HPDE6-E6E7 (cell line): ENCODE results near the gene SLC25A13.

Experiments
- DNase-seq: peaks from one replicate; pipeline ENCODE4 v3.0.0; 2011; ENCODE audit warnings: missing footprints; ENCODE audit errors: extremely low spot score

The SLC25A13 gene

DNA sequence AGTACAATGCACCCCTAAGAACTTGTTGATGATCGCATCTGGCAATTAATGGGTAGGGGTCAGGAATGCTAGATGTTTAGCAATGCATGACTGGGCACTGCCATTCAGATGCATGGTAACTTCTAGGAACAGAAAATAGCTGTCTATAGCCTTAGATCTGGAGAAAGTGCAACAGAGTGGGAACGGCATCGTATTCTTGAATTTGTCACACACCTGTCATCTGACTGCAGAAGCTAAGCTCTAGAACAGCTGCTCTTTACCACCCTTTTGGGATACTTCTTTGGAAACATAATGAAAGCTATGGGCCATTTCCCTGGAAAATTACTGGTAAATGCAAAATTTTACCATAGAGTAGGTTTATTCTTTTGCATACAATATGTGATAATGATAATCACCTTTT lies 118.1 kb downstream of the SLC25A13 start:
- no peak for DNase-seq

DNA sequence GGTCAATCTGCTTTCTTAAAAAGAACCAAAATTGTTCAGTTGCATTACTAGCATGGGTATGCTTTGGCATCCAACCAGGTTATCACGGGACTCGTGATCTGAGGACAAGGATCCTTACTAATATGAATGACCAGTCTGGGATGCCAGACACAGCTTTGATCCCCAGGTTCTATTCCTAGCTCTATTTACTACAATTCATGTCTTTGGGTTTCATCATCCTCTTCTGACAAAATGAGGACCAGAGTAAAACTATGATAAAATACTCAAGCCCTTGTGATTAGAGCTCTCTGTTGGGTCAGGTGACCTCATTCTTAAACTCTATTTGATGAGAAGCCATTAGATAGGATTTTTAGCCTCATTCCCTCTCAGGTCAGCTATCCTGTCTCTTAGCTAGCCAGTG lies 119.8 kb downstream of the SLC25A13 start:
- DNase-seq: no peak

DNA sequence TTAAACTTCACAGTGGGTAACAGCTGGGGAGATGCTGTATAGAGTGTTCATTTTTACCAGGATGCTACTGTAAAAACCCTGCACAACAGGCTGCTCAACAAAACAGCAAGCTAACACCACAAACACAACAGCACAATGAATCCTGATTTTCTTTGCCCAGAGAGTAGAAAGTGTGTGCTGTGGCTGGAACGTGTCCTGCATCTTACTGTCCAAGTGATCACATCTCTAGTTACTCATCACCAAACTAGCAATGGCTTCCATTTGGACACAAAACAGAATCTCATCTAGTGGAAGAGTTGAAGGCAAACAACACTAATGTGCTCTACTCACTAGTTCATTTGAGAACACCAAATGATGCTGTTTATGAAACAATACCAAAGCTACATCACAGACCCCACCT lies 121.2 kb downstream of the SLC25A13 start:
- DNase-seq: no peak

DNA sequence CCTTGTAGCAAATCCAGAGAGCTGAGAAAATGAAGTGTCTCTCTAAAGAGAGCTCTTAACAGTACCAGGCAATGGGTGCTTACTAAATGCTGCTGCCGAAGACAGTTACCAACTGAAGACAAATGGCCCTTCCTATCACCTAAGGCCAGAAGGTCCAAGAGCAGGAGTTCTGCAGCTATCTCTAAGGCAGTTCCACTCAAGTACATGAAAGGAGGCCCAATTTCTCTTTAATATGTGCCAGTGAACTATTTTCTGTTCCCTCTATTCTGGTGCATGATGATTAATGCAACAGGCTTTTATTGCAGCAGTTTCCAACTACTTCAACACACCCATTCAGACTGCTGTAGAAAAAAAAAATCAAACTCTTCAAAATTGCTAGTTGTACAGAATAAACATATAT lies 122.5 kb downstream of the SLC25A13 start:
- no peak for DNase-seq

DNA sequence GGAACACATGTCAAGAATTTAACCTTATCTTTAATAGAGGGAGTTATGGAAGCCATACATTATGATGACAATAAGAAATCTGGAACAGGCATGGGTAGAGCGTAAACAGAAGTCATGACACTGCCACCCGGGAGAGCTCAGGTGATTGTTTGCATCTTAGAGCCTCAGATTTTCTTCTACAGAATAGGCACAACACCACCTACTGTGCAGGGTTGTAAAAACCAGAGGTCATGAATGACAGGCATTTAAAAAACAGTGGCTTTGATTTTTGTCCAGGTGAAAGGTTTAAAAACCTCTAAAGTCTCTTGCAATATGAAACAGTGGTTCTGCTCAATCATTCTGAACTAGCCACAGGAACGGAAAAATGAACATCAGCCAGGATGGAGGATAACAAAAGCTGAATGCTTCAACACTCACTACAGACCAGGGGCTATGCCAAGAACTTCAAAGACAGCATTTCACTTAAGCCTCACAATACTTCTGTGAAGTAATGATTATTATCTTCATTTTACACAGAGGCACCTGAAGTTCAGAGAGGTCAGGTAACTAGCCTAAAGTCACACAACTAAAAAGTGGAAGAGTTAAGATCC lies 123.8 kb downstream of the SLC25A13 start:
- no peak for DNase-seq

DNA sequence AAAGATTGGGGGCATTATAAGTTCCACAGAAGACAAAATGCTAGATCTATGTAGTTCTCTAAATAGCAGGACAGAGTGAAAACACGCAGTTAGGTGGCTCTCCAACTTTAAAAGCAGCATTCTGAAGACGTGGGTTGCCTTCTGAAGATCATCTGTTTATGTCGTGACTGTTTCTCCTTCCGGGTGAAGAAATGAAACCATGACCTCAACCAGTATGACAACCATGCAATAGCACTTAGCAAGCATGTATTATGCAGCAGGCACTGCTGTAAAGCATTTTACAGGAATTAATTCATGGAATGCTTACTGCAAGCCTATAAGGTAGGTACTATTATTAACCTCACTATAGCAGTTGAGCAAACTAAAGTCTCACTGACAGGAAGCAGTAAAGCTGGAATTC lies 125.2 kb downstream of the SLC25A13 start:
- DNase-seq: no peak

DNA sequence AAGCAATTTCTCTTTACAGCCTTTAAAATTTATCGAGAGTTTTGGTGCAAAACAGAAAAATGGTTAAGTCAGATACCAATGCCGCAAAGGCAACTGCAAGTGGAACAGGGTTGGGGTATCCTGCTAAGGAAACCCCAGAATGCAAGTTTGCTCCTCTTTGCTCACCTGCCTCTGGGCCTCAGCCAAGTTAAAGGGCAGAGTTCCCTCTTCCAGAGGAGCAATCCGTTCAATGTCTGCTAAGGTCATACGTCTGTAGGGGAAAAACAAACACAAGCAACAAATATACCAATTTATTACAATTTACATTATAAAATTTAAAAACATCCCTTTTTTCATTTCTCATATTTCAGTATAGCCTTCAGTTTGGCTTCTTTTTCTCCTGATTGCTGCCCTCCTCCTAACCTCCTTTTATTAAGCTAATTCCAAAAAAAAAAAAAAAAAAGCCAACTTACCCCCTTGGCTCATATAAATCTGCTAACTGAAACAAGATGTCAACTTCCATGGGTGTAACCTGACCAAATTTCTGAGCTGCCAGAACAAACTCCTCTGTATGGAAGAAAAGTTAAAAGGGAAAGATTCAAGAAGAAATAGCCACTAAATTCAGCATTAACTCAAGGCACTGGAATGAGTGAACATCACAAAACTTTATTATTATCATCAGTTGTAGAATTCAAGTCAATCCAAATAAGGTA lies 132.6 kb downstream of the SLC25A13 start:
- no peak for DNase-seq

DNA sequence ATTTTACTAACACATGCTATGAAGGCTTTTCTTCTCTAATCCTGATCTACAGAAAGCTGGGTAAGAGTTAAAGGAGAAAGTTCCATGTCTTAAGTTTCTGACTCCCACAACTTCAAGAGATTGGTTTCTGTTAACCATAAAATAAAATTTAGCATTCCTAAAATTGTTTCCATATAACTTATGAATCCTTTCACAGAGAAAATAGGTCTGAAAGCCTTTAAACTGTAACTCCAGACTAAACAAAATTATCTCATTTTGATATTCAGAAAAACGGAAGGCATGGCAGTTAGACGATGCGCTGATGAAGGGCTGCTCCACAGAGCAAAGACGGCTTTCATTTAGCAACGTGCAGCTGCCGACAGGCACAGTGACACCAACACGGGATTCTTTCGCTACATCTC lies 133.3 kb downstream of the SLC25A13 start:
- DNase-seq: no peak

DNA sequence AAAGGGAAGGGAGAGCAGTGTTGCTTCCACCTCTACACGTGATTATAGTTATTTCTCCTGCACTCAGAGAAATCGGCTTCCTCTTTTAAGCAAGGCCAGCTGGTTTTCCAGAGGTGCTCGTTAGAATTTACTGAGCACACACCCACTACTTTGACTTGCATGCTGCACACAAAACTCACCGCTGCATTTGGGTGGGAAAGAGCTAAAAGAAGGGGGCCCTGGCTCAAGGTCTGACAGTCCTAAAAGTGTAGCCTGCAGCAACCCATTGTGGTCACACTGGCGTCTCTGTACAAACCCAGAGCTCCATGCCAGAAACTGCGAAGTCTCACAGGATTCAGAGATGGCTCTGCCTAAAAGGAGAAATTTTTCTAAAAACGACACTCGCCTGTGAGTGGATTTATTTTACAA lies 133.7 kb downstream of the SLC25A13 start:
- DNase-seq: no peak

DNA sequence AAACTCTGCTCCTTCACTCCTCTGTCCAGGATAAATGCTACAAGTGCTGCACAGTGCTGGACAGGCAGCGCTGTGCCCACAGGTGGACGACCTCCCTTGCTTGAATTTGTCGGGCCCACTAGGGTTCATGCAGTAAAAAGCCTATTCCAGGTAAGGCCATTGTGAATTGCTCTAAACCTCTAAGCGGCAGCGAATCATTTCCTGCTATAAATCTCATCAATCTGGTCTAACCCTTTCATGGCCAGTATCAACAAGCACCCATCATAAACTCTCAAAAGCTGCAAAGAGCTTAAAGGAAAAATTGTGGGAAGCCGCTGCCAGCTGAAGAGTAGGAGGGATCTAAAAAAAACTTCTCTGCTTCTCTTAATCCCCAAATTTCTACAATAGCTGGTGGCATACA lies 134.2 kb downstream of the SLC25A13 start:
- DNase-seq: no peak

DNA sequence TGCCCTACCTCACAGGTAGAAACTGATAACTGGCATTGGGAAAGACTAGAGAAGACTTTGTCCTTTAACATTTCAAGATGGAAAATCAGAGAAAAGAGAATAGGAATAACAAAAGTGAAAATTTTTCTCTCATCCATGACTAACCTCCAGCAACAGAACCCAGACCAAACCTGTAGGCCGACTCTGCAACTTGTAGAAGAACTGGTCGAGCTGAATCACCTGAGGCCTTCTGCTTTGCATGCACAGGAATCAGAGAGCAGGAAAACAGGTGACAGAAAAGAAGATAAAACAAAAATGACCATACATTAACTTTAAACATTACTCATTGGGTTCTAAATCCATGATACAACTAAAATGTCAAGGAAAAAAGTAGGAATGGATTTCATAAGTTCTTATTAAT lies 137.1 kb downstream of the SLC25A13 start:
- DNase-seq: no peak

DNA sequence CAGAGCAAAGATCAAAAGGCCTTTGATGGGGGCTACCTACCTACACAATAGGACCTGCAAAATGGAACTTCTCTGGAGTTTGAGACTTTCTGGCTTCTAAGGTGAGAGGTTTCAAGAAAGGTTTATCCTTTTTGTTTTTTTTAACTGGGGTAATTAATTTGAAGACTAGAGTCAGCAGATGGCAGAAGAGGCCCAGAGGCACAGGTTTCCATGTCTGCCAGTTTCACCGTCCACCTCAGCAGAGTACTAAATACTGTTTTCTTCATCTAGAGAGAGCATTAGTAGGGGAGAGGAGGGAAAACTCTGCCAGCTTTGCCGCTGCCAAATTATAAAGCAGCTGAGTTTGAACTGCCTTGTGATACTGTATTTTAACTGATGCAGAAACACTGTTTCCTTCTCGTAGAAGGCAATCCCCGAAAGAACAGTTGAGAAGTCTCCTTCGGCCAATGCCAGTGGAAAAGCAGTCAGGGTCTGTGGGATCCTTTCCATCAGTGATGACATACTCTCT lies 138.7 kb downstream of the SLC25A13 start:
- no peak for DNase-seq

DNA sequence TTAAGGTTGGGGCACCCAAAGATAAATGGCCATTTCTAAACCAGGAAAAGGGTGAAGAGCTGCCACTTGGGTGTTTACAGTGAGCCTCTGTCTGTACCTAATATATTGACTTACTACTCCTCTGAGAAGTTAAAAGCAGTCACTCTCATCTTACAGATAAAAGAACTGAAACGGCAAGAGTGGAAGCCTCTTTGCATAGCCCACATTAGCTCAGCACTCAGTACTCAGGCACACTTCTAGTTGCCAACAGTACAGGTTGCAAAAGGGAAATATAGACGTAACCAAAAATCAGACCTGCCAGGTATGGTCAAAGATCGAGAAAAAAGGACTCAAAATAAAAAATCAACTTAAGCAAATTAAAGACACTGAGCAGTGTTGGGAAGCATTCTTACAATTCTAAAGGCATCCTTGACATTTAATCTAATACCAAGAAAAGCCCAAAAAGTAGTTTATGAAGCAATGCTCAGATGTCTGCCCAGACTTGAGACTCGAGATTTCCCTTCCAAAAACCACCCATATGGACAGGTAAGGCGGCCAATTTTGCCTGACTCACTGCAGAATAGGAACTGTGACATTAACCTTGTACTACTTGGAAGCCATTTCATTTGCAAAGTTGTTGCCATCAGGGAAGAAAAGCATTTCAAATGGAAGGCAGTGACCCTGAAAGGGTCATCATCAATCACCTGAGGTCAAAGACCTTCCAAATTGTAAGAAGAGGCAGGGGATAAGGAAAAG lies 139.3 kb downstream of the SLC25A13 start:
- DNase-seq: no peak

DNA sequence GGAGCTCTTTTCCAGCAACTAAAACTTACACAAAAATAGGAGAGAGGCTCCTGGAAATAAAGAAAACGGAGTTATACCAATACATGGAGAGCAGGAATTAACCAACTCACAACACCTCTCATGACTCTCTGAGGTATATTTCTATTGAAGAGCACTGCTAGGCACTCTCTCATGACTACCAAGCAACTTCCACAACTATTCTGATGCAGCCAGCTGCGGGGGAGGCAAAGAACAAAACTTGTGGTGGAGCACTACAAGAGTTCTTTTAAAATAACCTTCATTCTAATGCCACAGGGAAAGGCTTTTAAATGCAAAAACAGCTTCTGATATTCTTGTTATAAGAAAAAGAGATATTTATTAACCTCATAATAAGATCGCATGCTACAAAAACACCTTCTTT lies 140.7 kb downstream of the SLC25A13 start:
- DNase-seq: no peak

DNA sequence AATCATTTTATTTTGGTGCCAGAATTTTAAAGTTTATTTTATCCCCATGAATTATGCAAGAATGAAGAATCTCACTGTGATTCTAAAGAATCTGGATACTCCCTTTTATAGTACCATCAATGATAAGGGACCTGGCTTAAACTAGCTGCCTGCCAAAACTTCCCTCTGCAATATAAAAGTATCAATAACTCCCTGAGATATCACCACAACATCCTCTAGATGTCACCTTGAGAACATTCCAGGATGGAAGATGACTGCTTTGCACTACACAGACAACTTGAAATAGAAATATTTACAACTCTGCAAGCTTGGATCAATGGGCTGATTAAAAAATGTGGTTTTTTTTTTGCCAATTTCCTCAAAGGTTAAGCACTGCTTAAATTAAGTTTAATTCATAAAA lies 142.1 kb downstream of the SLC25A13 start:
- DNase-seq: no peak

DNA sequence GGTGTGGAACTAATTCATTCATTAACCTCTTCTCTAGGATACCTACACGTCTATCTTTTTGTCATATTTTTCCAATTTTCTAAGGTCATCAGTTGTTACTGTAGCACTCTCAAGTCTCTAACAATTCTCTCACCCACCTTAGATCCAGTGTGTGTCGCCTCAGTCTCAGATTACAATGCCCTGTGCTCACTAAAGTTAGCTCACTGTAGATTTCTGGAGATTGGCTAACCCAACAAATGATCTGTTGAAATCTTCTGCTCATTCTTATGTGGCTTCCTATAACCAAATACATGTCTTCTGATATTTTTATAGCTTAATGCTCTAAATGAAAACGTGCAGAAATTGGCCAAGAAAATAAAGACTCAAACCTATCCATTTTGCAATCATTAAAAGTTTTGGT lies 142.6 kb downstream of the SLC25A13 start:
- DNase-seq: no peak

DNA sequence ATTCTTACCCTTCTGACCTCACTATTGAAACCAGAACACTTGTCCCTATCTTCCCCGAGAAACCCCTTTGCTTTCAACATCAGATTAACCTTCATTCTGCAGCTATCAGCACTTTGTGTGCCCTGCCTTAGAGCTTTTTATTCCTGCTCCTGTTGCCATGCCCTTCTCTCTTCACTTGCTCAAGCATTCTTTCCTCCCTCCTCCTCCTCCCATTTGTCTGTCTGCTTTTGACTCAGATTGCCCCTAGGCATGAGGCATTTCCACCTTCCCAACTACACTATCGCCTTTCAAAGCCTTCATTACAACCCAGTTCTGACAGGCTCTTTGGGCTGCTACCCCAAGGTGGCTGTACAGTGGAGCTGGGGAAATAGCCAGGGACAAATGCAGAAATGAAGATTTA lies 143.3 kb downstream of the SLC25A13 start:
- DNase-seq: peak; percentile 15

DNA sequence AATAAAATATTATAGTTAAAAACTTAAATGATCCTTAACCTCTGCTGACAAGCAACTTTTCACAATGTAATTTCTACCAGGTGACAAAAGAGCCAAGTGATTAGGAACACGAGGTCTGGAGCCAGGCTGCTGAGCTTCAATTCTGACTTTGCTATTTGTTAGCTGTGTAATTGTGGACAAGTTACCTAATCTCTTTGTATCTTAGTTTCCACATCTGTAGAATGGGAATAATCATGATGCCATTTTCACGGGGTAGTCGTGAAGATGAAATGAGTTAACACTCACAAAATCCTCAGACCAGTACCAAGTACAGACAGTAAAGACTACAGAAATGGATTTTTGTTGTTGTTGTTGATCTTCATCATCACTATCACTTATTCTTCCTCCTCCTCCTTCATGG lies 144.5 kb downstream of the SLC25A13 start:
- no peak for DNase-seq

DNA sequence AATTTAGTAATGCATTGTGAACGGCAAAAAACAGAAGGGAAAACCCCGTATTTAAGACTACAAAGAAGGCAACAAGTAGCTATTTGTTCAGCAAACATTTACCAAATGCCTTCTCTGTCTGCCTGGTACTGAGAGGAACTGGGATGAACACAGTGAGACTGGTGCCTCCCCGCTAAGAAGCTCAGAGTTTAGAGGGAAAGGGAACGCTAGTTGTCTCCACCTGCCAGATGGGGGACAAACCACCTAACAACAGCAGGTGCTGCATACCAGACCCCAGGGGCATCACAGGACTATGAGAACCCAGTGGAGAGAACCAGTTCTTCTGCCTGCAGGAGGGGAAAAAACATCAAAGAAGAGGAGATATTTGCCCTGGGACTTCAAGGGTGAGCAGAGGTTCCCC lies 147.1 kb downstream of the SLC25A13 start:
- DNase-seq: no peak

DNA sequence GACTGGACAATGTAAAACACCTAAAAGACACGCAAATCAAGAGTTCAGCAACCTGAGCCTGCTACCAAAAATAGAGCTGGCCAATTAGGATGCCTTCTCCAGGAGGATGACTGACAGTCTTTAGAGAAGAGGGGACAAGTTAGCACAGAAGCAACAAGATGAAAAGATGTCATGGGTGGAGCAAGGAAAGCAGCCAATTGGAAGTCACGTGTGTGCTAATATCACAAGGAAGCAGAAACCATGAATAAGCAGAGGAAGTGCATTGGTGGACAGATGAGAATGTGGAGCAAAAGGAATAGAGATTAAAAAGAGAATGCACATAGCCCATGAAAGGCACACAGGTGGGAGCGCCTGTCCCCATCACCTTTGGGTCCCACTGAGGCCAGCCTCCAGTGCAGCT lies 148.1 kb downstream of the SLC25A13 start:
- DNase-seq: no peak

DNA sequence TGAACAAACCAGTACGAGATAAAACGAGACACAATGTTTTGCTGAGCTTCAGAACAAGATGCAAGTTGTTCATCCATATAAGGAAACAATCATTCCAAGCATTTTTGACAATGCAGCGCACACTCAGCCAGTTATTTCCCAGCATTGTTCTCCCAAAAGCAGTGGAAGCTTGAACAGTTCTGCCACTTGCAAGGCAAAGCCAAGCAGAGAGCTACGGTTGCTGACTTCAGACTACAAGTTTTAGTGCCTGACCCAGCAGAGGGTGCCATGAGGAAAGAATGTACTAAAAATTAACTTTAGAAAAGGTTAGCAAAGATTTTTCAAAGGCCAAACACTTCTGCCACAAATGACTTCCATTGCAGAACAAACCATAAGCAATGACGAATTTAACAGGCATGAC lies 152.5 kb downstream of the SLC25A13 start:
- DNase-seq: no peak

DNA sequence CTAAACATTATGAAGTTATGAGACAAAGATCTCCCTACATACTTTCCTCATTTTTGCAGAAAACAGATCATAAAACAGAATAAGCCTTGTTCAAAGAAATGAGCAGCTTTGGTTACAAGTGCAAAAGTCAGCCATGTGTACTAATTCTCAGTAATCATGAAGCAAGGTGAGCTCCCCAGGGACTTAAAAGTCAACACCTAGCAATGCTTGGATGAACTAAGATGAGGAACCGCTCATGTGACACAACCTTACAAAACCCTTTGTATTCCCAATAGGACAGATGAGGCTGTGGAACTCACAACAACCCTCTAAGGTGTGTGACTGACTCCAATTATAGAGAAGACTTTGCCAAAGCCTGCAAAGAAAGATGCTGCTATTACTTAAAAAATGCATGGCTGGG lies 154.5 kb downstream of the SLC25A13 start:
- no peak for DNase-seq

DNA sequence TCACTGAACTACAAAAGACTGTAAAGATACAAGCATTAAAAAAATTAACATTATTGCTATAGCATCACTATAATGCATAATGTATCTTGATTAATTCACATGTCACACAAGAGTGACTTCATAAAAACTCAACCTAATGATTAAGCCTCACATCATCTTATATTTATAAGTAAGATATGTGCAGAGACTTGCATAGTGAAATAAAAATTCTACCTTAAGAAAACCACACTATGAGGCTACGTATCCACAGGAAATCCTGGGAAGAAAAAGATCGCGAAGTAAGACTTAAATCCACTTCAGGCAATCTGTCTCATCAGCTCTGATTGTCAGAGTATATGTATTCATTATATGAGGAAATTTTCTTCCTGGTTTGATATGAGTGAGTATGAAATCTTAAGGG lies 160.0 kb downstream of the SLC25A13 start:
- no peak for DNase-seq
